ENCODE measurements around the gene KIAA1217.

Gene KIAA1217

GRCh38 chr10:24419066-24419465 is 210.1 kb downstream of the KIAA1217 start:
- H3K27ac ChIP-seq, result no peak overlapping the region
- DNase-seq (ENCODE audit: low spot score), result no peak
- no peak overlapping the region for H3K4me3 ChIP-seq
- no peak for TF ChIP-seq CTCF (IDR thresholded peaks at IDR 0.05)

- no peak for DNase-seq (ENCODE audit: low spot score)
- Histone ChIP-seq H3K4me3 (no peak overlapping the region), H3K27ac (no peak overlapping the region)
- TF ChIP-seq CTCF (IDR thresholded peaks at IDR 0.05), result no peak
Observed at GRCh38 chr10:24425151-24425550, 216.2 kb downstream of the KIAA1217 start.

GRCh38 chr10:24427678-24428409 is 218.9 kb downstream of the KIAA1217 start:
- no peak for TF ChIP-seq CTCF (IDR thresholded peaks at IDR 0.05)
- no peak for DNase-seq (ENCODE audit: low spot score)
- H3K4me3 ChIP-seq, result no peak overlapping the region
- peak overlapping the region; percentile 6 to 64 for H3K27ac ChIP-seq

GRCh38 chr10:24428410-24428782 is 219.5 kb downstream of the KIAA1217 start:
- H3K4me3 ChIP-seq, result no peak overlapping the region
- H3K27ac ChIP-seq, result peak overlapping the region; percentile 6 to 64
- TF ChIP-seq CTCF (IDR thresholded peaks at IDR 0.05), result no peak
- no peak for DNase-seq (ENCODE audit: low spot score)

- no peak for TF ChIP-seq CTCF (IDR thresholded peaks at IDR 0.05)
- H3K4me3 ChIP-seq, result no peak overlapping the region
- DNase-seq (ENCODE audit: low spot score), result no peak
Observed at GRCh38 chr10:24430591-24430990, 221.7 kb downstream of the KIAA1217 start.

GRCh38 chr10:24432478-24433416 is 223.8 kb downstream of the KIAA1217 start:
- no peak overlapping the region for H3K4me3 ChIP-seq
- no peak overlapping the region for H3K27ac ChIP-seq
- no peak for TF ChIP-seq CTCF (IDR thresholded peaks at IDR 0.05)
- DNase-seq (ENCODE audit: low spot score), result no peak

More at GRCh38 chr10:24430591-24430990, 221.7 kb downstream of the KIAA1217 start:
- H3K27ac ChIP-seq, result no peak overlapping the region
